ENCODE results near the gene BBX.
A peak's percentile ranks its signal among the peaks of the same experiment; 100 is the strongest.

The BBX gene

DNA sequence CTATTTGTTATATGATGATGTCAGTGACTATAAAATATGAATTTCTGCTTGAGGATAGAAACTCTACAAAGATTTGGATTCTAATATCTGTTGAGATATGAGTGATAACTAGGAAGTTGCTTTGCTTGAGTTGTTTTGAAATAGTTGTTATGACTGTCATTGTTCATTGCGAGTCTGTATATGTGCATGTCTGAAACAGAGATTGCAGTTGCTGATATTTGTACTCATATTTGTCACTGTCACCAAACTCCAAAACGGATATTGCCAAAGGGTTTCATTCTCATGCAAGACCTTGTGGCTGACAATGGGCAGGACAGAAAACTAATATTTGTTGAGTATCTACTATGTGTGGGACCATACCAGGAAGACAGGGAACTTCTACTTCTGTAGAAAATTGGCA is 327.9 kb downstream of the BBX start:
- no peaks in the 10 kb centered on the region for H3K4me1 Mint-ChIP-seq
- DNase-seq (no peak), ATAC-seq (no peak)
- no peak overlapping the region for H3K4me3 Mint-ChIP-seq
- H3K9me3 Mint-ChIP-seq: peaks cover 6 to 8% of the 10 kb centered on the region in 2 donors
- no peaks in the 10 kb centered on the region for H3K27me3 Mint-ChIP-seq
- H3K27ac Mint-ChIP-seq: no peak overlapping the region

DNA sequence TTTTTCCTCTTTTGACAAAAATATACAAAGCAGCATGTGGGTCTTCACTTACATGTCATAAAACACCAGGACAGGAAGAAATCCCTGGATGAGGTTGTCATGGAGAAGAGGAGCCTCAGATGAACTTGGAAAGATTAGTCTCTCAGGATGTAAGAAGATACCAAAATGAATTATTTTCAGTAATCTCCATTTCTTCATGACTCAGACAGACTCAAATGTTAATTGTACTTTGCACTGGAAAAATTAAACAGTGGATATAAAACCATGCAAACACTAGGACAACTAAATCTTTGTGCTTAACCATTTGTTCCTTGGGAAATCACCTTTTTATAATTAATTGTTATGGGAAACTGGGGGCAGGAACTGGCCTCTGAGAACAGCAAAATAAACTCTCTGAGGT is 331.1 kb downstream of the BBX start:
- H3K4me1 Mint-ChIP-seq: no peaks in the 10 kb centered on the region
- H3K27me3 Mint-ChIP-seq: peaks cover 5% of the 10 kb centered on the region
- H3K27ac Mint-ChIP-seq: no peak overlapping the region
- ATAC-seq: no peak
- H3K9me3 Mint-ChIP-seq: peaks cover 6 to 8% of the 10 kb centered on the region in 2 donors
- H3K4me3 Mint-ChIP-seq: no peak overlapping the region
- DNase-seq: no peak

DNA sequence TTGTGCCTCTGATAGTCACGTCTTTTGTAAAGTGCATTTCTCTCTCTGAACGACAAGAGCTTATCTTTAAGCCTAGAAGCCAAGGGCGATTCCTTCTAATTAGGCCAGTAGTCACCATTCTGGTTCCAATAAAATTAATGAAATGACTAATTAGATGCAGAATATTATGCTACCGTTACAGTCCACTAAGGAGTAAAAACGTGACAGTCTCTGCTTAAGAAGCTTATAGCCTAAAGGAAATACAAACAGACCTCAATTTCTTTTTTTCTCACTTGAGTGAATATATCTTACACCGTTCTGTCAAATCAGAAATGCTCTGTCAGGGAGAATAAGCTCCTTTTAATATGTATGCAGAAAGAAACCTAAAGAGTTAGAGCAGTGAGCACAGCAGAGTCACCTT is 332.0 kb downstream of the BBX start:
- ATAC-seq (no peak), DNase-seq (no peak)
- no peaks in the 10 kb centered on the region for H3K4me1 Mint-ChIP-seq
- no peak overlapping the region for H3K27ac Mint-ChIP-seq
- no peak overlapping the region for H3K4me3 Mint-ChIP-seq
- peaks cover 5% of the 10 kb centered on the region for H3K27me3 Mint-ChIP-seq
- peaks cover 6 to 8% of the 10 kb centered on the region in 2 donors for H3K9me3 Mint-ChIP-seq

DNA sequence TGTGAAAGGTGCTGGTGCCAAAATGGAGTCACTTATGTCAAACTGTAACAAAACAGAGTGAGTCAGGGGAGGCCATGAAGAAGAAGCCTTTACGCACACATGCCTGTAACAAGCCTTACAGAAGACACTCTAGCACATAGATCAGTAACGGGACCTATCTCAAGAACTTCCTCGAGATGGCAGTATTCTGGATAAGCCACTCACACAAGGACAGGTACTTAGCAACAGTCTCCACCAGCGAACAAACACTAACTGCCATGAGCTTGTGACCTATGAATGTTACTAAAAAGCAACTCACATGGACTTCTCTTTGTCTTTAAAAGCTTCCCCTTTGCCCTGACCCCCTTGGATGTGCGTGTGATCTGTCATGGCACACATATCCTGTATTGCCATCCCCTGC is 332.9 kb downstream of the BBX start:
- DNase-seq (no peak), ATAC-seq (peak; percentile 70)
- H3K4me1 Mint-ChIP-seq: no peaks in the 10 kb centered on the region
- peaks cover 6 to 8% of the 10 kb centered on the region in 2 donors for H3K9me3 Mint-ChIP-seq
- H3K27ac Mint-ChIP-seq: no peak overlapping the region
- H3K4me3 Mint-ChIP-seq: no peak overlapping the region
- peaks cover 5% of the 10 kb centered on the region for H3K27me3 Mint-ChIP-seq

DNA sequence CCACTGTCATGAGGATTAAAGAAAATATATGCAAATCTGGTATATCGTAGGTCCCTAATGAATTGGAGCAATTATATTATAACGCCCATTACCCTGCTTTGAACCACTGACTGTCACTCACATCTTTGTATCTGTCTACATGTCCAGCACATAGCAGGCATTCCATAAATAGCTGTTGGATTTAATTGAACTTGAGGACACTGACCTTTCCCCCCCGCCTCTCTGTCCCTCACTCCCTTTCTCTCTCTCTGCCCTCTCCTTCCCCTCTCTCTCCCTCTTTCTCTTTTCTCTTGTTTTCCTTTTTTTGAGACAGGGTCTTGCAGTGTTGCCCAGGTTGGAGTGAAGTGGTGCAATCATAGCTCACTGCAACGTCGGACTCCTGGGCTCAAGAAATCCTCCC is 335.1 kb downstream of the BBX start:
- peaks cover 5% of the 10 kb centered on the region for H3K27me3 Mint-ChIP-seq
- no peak overlapping the region for H3K27ac Mint-ChIP-seq
- H3K9me3 Mint-ChIP-seq: peaks cover under 1 to 2% of the 10 kb centered on the region in 2 donors
- no peak overlapping the region for H3K4me3 Mint-ChIP-seq
- H3K4me1 Mint-ChIP-seq: peaks cover 7% of the 10 kb centered on the region
- no peak for ATAC-seq
- no peak for DNase-seq

DNA sequence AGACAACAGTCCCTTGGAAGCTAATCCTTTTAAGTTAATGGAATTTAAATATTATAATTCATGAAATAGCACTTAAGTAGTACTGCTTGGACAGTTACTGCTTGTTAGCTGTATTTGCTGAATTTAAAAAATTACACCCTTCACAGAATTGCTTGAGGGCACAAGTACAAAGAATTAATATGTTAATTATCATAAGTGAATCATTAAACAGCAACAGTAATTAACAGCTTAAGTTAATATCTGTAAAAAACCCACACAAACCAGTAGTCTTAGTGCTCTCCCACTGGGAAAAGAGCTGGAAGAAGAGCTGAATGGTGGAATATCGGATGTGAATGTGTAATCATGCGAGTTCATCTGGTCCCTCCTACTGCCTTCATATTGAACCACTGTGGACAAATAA is 336.1 kb downstream of the BBX start:
- Mint-ChIP-seq H3K4me1 (peaks cover 7% of the 10 kb centered on the region), H3K4me3 (no peak overlapping the region), H3K9me3 (no peaks in the 10 kb centered on the region), H3K27me3 (peaks cover 5% of the 10 kb centered on the region), H3K27ac (no peak overlapping the region)
- ATAC-seq (no peak), DNase-seq (no peak)
